ENCODE measurements around the gene NOTUM. TPM values are rescaled to one million over a fixed set of nuclear protein-coding genes. Genes with fewer than 3 reads are reported as not detected.

The NOTUM gene
- total RNA-seq, 1 experiment from 2014 or later: not detected

DNA sequence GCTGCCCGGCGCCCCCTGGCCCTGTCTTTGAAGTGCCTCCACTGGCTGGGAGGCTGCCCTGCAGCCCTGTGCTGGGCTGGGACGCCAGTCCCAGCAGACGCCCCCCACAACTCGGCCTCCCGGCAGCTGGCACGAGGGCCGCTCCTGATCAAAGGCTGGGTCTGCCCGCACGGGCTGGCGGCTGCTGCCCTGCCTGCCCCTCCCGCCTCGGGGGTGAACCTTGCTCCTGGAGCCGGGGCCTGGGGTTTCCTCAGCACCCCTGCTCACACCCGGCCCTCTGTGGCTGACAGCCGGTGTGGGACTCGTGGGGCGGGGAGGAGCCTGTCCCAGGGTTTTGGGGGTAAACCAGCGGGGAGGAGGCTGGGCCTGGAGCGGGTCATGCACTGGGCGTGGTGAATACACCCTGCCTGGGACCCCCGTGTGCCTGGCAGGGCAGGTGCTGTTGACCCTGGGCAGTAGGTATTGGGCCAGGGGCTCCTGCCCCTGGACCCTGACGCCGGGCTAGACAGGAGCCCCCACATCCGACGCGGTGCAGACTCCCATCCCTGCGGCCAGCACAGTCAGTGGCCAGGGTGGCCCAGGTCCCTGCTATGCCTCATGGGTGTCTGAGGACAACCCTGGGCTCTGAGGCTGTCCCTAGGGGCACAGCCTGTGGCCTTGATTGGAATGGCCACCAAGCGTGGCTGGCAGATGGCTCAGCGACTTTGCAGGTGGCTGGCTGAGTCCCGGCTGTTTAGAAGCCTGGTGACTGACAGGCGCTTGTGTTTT lies 40.0 kb upstream of the NOTUM start:
- ChIA-PET POLR2A (no interaction called here), CTCF (no interaction called here)
- no peak overlapping the region for H3K27ac Mint-ChIP-seq (ENCODE audit: low read depth, unreplicated experiment)
- BruUV-seq (replicated peaks): no TSS peak
- intact Hi-C loops (cut with micrococcal nuclease): no loop called here
- H3K27me3 Mint-ChIP-seq (ENCODE audit: insufficient read depth, unreplicated experiment): no peaks in the 10 kb centered on the region
- TF ChIP-seq, protein P1, sequence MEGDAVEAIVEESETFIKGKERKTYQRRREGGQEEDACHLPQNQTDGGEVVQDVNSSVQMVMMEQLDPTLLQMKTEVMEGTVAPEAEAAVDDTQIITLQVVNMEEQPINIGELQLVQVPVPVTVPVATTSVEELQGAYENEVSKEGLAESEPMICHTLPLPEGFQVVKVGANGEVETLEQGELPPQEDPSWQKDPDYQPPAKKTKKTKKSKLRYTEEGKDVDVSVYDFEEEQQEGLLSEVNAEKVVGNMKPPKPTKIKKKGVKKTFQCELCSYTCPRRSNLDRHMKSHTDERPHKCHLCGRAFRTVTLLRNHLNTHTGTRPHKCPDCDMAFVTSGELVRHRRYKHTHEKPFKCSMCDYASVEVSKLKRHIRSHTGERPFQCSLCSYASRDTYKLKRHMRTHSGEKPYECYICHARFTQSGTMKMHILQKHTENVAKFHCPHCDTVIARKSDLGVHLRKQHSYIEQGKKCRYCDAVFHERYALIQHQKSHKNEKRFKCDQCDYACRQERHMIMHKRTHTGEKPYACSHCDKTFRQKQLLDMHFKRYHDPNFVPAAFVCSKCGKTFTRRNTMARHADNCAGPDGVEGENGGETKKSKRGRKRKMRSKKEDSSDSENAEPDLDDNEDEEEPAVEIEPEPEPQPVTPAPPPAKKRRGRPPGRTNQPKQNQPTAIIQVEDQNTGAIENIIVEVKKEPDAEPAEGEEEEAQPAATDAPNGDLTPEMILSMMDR (IDR thresholded peaks at IDR 0.05; ENCODE audit: unreplicated experiment): no peak
- DNase-seq (ENCODE audit: unreplicated experiment): no peak
- H3K4me3 Mint-ChIP-seq (ENCODE audit: unreplicated experiment): no peak overlapping the region
- H3K36me3 Mint-ChIP-seq (ENCODE audit: insufficient read depth, unreplicated experiment): peaks cover 5% of the 10 kb centered on the region
- no peaks in the 10 kb centered on the region for H3K9me3 Mint-ChIP-seq (ENCODE audit: unreplicated experiment)
- H3K4me1 Mint-ChIP-seq (ENCODE audit: insufficient read depth, unreplicated experiment): peaks cover 2% of the 10 kb centered on the region

DNA sequence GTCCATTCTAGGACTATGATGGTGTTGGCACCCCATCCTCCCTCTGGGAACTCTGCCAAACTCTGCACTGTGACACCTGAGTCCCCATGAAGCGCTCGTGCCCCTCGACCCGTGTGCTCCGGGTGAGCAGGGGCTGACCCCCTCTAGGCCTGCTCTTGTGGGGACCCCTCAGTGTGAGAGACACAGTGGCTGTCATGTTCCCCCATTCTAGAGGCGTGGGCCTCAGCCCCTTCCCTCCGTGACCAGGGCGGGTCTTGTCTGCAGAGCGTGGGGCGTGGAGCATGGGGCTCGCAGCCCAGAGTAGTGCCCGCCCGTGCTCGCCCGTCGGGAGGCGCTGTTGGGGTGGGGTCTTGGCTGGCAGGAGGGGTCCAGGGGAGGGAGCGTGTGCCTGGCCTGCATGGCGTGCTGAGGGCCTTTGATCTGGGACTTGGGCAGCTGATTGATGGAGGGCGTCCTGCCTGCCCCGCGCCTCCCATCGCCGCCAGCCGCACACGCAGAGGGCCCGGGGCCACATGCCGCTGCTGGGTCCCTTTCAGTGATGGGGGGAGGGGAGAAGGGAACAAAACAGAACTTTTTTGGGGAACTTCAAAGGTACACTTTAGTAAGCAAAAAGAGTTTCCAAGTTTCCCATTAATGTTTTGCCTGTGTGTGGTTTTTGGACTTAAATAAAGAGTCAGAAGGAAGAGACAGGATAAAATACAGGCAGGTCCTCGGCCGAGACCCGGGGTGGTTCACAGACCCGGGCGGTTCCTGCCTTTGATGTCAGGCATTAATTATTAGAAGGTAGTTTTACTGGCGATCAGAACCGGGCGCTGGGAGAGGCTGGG lies 39.2 kb upstream of the NOTUM start:
- ChIA-PET POLR2A (no interaction called here), CTCF (no interaction called here)
- Mint-ChIP-seq H3K4me1 (ENCODE audit: insufficient read depth, unreplicated experiment) (no peaks in the 10 kb centered on the region), H3K4me3 (ENCODE audit: unreplicated experiment) (no peak overlapping the region), H3K36me3 (ENCODE audit: insufficient read depth, unreplicated experiment) (peaks cover 5% of the 10 kb centered on the region), H3K27ac (ENCODE audit: low read depth, unreplicated experiment) (no peak overlapping the region), H3K9me3 (ENCODE audit: unreplicated experiment) (no peaks in the 10 kb centered on the region), H3K27me3 (ENCODE audit: insufficient read depth, unreplicated experiment) (no peaks in the 10 kb centered on the region)
- TF ChIP-seq, protein P1 (IDR thresholded peaks at IDR 0.05; ENCODE audit: unreplicated experiment): no peak
- intact Hi-C loops (cut with micrococcal nuclease): no loop called here
- no peak for DNase-seq (ENCODE audit: unreplicated experiment)
- no TSS peak for BruUV-seq (replicated peaks)

DNA sequence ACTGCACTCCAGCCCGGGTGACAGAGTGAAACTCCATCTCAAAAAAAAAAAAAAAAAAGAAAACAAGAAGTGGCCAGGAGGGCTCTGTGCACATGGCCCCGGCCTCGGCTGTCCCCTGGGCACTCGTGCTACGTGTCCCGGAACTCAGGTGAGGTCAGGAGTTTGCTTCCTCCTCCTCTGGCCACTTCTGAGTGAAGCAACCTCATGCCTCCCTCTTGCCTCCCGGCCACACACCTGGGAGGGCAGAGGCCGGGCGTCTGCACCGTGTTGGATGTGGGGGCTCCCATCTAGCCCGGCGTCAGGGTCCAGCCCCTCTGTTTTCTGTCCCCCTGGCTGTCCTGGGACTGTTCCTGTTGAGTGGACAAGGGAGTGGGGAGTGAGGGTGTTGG lies 38.6 kb upstream of the NOTUM start:
- BruUV-seq (replicated peaks): no TSS peak
- no peak overlapping the region for H3K4me3 Mint-ChIP-seq (ENCODE audit: unreplicated experiment)

More for the DNA sequence above, 38.6 kb upstream of the NOTUM start:
- H3K9me3 Mint-ChIP-seq (ENCODE audit: unreplicated experiment): no peaks in the 10 kb centered on the region
- H3K4me1 Mint-ChIP-seq (ENCODE audit: insufficient read depth, unreplicated experiment): no peaks in the 10 kb centered on the region
- intact Hi-C loops (cut with micrococcal nuclease): no loop called here
- no peaks in the 10 kb centered on the region for H3K27me3 Mint-ChIP-seq (ENCODE audit: insufficient read depth, unreplicated experiment)
- POLR2A ChIA-PET: interaction anchor here (0.9 kb wide), 1 partner anchor 19 kb away, joined by 3 read pairs; no protein-coding TSS in a partner anchor
- H3K27ac Mint-ChIP-seq (ENCODE audit: low read depth, unreplicated experiment): no peak overlapping the region
- H3K36me3 Mint-ChIP-seq (ENCODE audit: insufficient read depth, unreplicated experiment): peaks cover 5% of the 10 kb centered on the region
- TF ChIP-seq, protein P1 (IDR thresholded peaks at IDR 0.05; ENCODE audit: unreplicated experiment): no peak
- CTCF ChIA-PET: no interaction called here
- no peak for DNase-seq (ENCODE audit: unreplicated experiment)

Measured in MCF 10A (cell line).